K562 (cell line): Measurements from ENCODE around the gene LCA5L. TPM values are rescaled to one million over a fixed set of nuclear protein-coding genes. Genes with fewer than 3 reads are reported as not detected.

Experiments used
- BCOR ChIP-seq: fragments of 450-650 bp; IDR thresholded peaks from 2 replicates; pipeline ENCODE4 v1.6.1; 2016
- BRF1 ChIP-seq: IDR thresholded peaks from 3 replicates; pipeline ENCODE4 v1.6.1; 2011; ENCODE audit warnings: borderline replicate concordance, mild to moderate bottlenecking; ENCODE audit not compliant: insufficient read length; ENCODE audit errors: extremely low read depth
- CC2D1A ChIP-seq: fragments of 450-650 bp; IDR thresholded peaks from 2 replicates; pipeline ENCODE4 v1.6.1; 2017; ENCODE audit warnings: mild to moderate bottlenecking
- CREBBP ChIP-seq: IDR thresholded peaks from one replicate; pipeline ENCODE4 v1.6.1; 2012; ENCODE audit warnings: low read depth, mild to moderate bottlenecking, control low read depth, inconsistent platforms, low read length
- ERF ChIP-seq: fragments of 450-650 bp; formaldehyde crosslinking; IDR thresholded peaks from 2 replicates; pipeline ENCODE4 v1.4.0; 2020; ENCODE audit warnings: mild to moderate bottlenecking, mixed read lengths
- FUS ChIP-seq: fragments of 200-400 bp; formaldehyde crosslinking; optimal IDR thresholded peaks from 2 replicates; pipeline ENCODE3; 2017; ENCODE audit warnings: low read depth, low read length
- HMG20A ChIP-seq: fragments of 450-650 bp; formaldehyde crosslinking; conservative IDR thresholded peaks from 2 replicates; pipeline ENCODE4 v1.4.0; 2020; ENCODE audit warnings: mild to moderate bottlenecking, mixed read lengths
- HMGN3 ChIP-seq: IDR thresholded peaks from 2 replicates; pipeline ENCODE4 v1.6.1; 2011; ENCODE audit warnings: borderline replicate concordance, low read depth, mild to moderate bottlenecking, mixed read lengths, low read length; ENCODE audit not compliant: insufficient read length; ENCODE audit errors: extremely low read depth
- HSF4 ChIP-seq: fragments of 250-450 bp; sonication (Bioruptor Pico); IDR thresholded peaks from 2 replicates; pipeline ENCODE4 v2.1.2; 2022; ENCODE audit warnings: mild to moderate bottlenecking, moderate library complexity, borderline replicate concordance
- KAT8 ChIP-seq: fragments of 450-650 bp; IDR thresholded peaks from 2 replicates; pipeline ENCODE4 v1.6.1; 2016; ENCODE audit warnings: low read depth, mild to moderate bottlenecking
- KLF6 ChIP-seq: fragments of 250-450 bp; sonication (Bioruptor Pico); IDR thresholded peaks from 2 replicates; pipeline ENCODE4 v1.4.0; 2020; ENCODE audit warnings: mild to moderate bottlenecking, moderate library complexity, borderline replicate concordance
- MAFF ChIP-seq: IDR thresholded peaks from 2 replicates; pipeline ENCODE4 v1.6.1; 2012; ENCODE audit warnings: low read length, improper control_type of control experiment
- MEIS2 ChIP-seq: fragments of 450-650 bp; IDR thresholded peaks from 2 replicates; pipeline ENCODE4 v1.6.1; 2014; ENCODE audit warnings: mild to moderate bottlenecking; ENCODE audit not compliant: partially characterized antibody
- POLR2B ChIP-seq: fragments of 450-650 bp; IDR thresholded peaks from 2 replicates; pipeline ENCODE4 v1.6.1; 2018; ENCODE audit warnings: low read depth; ENCODE audit not compliant: partially characterized antibody
- PPARD ChIP-seq: fragments of 250-450 bp; sonication (Bioruptor Pico); IDR thresholded peaks from 2 replicates; pipeline ENCODE4 v1.8.0; 2022; ENCODE audit warnings: inconsistent platforms, mild to moderate bottlenecking, moderate library complexity
- RAD51 ChIP-seq: fragments of 450-650 bp; IDR thresholded peaks from 2 replicates; pipeline ENCODE4 v1.7.1; 2016; ENCODE audit warnings: low read depth, mild to moderate bottlenecking, borderline replicate concordance
- SREBF1 ChIP-seq: fragments of 150-350 bp; IDR thresholded peaks from 2 replicates; pipeline ENCODE4 v1.6.1; 2014; ENCODE audit warnings: antibody characterized with exemption, low read depth, low read length, borderline replicate concordance
- STAT5A ChIP-seq: IDR thresholded peaks from 2 replicates; pipeline ENCODE4 v1.6.1; 2012; ENCODE audit warnings: low read length, inconsistent platforms, borderline replicate concordance
- TCF3 ChIP-seq: sonication (generic); formaldehyde crosslinking; IDR thresholded peaks from 2 replicates; pipeline ENCODE4 v1.4.0; 2020; ENCODE audit warnings: mild to moderate bottlenecking, missing genetic modification reagents
- ZKSCAN8 ChIP-seq: fragments of 200-800 bp; sonication (Bioruptor generic); IDR thresholded peaks from 2 replicates; pipeline ENCODE4 v1.6.1; 2016; ENCODE audit warnings: missing genetic modification characterization, missing compliant biosample characterization
- ZNF124 ChIP-seq: sonication (generic); formaldehyde crosslinking; IDR thresholded peaks from 2 replicates; pipeline ENCODE4 v1.8.1; 2022; ENCODE audit warnings: missing genetic modification reagents
- ZNF140 ChIP-seq: fragments of 250-450 bp; sonication (Bioruptor Pico); IDR thresholded peaks from 2 replicates; pipeline ENCODE4 v1.8.0; 2021; ENCODE audit warnings: moderate library complexity, mild to moderate bottlenecking, inconsistent platforms
- ZNF282 ChIP-seq: sonication (generic); formaldehyde crosslinking; IDR thresholded peaks from 2 replicates; pipeline ENCODE4 v1.8.1; 2023; ENCODE audit warnings: missing genetic modification reagents
- ZNF354B ChIP-seq: fragments of 250-450 bp; sonication (Bioruptor Pico); IDR thresholded peaks from 2 replicates; pipeline ENCODE4 v1.4.0; 2020
- ZNF586 ChIP-seq: fragments of 450-650 bp; formaldehyde crosslinking; conservative IDR thresholded peaks from 2 replicates; pipeline ENCODE4 v1.4.0; 2020; ENCODE audit warnings: mild to moderate bottlenecking, moderate library complexity
- polyA plus RNA-seq, 8 experiments: library from polyadenylated mRNA; depleted of rRNA in 4 of 8; stranded (reverse) in 5 of 8; unstranded in 3 of 8; fragments of >200 nt; fragmentation: Nextera tagmentation in 2 of 8; fragmentation: Illumina TruSeq in 1 of 8; extraction: Ambion mirVana in 2 of 8; extraction: Trizol in 1 of 8; gene quantifications; 2 replicates each; pipeline versions ENCODE4 v1.2.1 to v1.2.3, GENCODE V29; 2011 to 2014; ENCODE audit warnings: inconsistent platforms in 1 of 8, missing spikeins in 1 of 8
- total RNA-seq, 7 experiments: library from RNA; depleted of rRNA in 6 of 7; stranded (reverse); fragments of >200 nt in 6 of 7; fragmentation: Illumina TruSeq in 2 of 7; extraction: Trizol in 2 of 7; gene quantifications; 2 replicates each; pipeline versions ENCODE4 v1.2.1 to v1.2.3, GENCODE V29; 2011 to 2021; ENCODE audit warnings: low replicate concordance in 1 of 7
- TF ChIP-seq, protein P1 (sequence below): fragments of 200-800 bp; sonication (Bioruptor generic); IDR thresholded peaks from 2 replicates; pipeline ENCODE4 v1.6.1; 2017; ENCODE audit warnings: missing genetic modification characterization, missing compliant biosample characterization
- TF ChIP-seq, protein P2 (sequence below), 2 experiments: fragments of 450-650 bp in 1 of 2; sonication (generic) in 1 of 2; formaldehyde crosslinking in 1 of 2; IDR thresholded peaks in 1 of 2; conservative IDR thresholded peaks in 1 of 2; 2 replicates each; pipeline versions ENCODE4 v1.6.1 to v1.8.1; 2016 to 2023; ENCODE audit warnings: mild to moderate bottlenecking in 2 of 2, moderate library complexity in 2 of 2, inconsistent platforms in 1 of 2, missing genetic modification reagents in 1 of 2
- TF ChIP-seq, protein P3 (sequence below): fragments of 250-450 bp; sonication (Bioruptor Pico); IDR thresholded peaks from 2 replicates; pipeline ENCODE4 v1.5.0; 2021

The LCA5L gene
- total and polyA plus RNA-seq, 9 of the 15 experiments (the other 6 are each of a cell fraction or from before 2014, with no cell fraction given), result 1.8 to 4.9 (median 3.8) TPM

DNA sequence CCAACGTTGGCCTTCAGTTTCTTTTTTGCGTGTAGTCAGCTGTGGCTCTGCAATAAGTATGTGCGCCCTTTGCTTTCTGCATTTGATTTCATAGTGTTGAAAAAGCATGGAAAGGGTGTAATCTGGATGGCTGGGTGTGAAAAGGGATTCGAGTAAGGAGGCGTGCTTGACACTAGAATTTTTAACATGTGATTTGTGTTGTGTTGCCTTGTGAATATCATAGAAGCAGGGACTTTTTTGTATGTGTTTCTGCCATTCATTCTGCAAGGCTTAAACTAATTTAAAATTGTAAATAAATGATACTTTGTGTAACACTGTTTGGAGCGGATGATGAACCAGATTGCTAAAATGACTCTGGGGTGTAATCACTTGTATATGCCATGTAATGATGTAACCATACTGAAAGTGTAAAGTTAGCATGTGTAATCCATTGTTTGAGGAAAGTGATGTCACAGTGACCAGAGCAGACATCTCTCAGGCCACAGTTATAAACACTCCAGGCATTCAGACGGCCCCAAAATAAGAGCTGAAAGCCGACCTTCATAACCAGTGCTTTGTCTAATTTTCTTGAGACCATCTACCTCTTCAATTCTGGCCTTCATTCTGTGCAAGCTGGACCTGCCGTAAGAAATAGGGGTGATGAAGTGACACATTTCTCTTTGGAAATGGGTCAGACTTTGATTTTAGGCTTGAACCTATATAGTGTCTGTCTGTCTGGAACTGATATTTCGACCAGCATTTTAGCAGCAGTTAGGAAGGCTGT, 6.8 kb upstream of the LCA5L start (continued):
- TF ChIP-seq BRF1 (no peak), POLR2B (peak; percentile 70), ZNF124 (CRISPR knock-in tag) (no peak), KAT8 (no peak), BCOR (no peak), HMGN3 (no peak), STAT5A (no peak), MEIS2 (peak; percentile 56), ERF (CRISPR knock-in tag) (no peak), KLF6 (peak; percentile 70; the same call in 1 of the 2 replicates), SREBF1 (no peak), MAFF (no peak), ZNF140 (no peak), ZNF586 (CRISPR knock-in tag) (no peak), PPARD (no peak), HSF4 (CRISPR knock-in tag) (no peak), TCF3 (CRISPR knock-in tag) (no peak), FUS (no peak), CC2D1A (no peak), ZNF354B (no peak), ZNF282 (CRISPR knock-in tag) (no peak), RAD51 (no peak), HMG20A (CRISPR knock-in tag) (no peak), ZKSCAN8 (CRISPR knock-in tag) (peak; percentile 82), CREBBP (no peak)
- TF ChIP-seq, protein P1, sequence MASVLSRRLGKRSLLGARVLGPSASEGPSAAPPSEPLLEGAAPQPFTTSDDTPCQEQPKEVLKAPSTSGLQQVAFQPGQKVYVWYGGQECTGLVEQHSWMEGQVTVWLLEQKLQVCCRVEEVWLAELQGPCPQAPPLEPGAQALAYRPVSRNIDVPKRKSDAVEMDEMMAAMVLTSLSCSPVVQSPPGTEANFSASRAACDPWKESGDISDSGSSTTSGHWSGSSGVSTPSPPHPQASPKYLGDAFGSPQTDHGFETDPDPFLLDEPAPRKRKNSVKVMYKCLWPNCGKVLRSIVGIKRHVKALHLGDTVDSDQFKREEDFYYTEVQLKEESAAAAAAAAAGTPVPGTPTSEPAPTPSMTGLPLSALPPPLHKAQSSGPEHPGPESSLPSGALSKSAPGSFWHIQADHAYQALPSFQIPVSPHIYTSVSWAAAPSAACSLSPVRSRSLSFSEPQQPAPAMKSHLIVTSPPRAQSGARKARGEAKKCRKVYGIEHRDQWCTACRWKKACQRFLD (CRISPR knock-in tag), result no peak
- TF ChIP-seq, protein P2, sequence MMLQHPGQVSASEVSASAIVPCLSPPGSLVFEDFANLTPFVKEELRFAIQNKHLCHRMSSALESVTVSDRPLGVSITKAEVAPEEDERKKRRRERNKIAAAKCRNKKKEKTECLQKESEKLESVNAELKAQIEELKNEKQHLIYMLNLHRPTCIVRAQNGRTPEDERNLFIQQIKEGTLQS (IDR thresholded peaks at IDR 0.05), result peak; percentile 97
- TF ChIP-seq, protein P2 (CRISPR knock-in tag; conservative IDR thresholded peaks at IDR 0.05), result no peak
- TF ChIP-seq, protein P3, sequence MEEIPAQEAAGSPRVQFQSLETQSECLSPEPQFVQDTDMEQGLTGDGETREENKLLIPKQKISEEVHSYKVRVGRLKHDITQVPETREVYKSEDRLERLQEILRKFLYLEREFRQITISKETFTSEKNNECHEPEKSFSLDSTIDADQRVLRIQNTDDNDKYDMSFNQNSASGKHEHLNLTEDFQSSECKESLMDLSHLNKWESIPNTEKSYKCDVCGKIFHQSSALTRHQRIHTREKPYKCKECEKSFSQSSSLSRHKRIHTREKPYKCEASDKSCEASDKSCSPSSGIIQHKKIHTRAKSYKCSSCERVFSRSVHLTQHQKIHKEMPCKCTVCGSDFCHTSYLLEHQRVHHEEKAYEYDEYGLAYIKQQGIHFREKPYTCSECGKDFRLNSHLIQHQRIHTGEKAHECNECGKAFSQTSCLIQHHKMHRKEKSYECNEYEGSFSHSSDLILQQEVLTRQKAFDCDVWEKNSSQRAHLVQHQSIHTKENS (CRISPR knock-in tag), result peak; percentile 43; the same call in 1 of the 2 replicates
